HL-60 (cell line): ENCODE results near the gene INSRR.

Experiments used
- CTCF ChIP-seq: IDR thresholded peaks from one replicate; pipeline ENCODE4 v1.5.1; 2011; ENCODE audit warnings: low read length, control low read depth, inconsistent platforms; ENCODE audit not compliant: insufficient read depth
- GABPA ChIP-seq: IDR thresholded peaks from 2 replicates; pipeline ENCODE4 v1.6.1; 2012; ENCODE audit warnings: low read depth
- POLR2AphosphoS5 ChIP-seq: IDR thresholded peaks from 2 replicates; pipeline ENCODE4 v1.6.1; 2012; ENCODE audit warnings: low read depth

DNA sequence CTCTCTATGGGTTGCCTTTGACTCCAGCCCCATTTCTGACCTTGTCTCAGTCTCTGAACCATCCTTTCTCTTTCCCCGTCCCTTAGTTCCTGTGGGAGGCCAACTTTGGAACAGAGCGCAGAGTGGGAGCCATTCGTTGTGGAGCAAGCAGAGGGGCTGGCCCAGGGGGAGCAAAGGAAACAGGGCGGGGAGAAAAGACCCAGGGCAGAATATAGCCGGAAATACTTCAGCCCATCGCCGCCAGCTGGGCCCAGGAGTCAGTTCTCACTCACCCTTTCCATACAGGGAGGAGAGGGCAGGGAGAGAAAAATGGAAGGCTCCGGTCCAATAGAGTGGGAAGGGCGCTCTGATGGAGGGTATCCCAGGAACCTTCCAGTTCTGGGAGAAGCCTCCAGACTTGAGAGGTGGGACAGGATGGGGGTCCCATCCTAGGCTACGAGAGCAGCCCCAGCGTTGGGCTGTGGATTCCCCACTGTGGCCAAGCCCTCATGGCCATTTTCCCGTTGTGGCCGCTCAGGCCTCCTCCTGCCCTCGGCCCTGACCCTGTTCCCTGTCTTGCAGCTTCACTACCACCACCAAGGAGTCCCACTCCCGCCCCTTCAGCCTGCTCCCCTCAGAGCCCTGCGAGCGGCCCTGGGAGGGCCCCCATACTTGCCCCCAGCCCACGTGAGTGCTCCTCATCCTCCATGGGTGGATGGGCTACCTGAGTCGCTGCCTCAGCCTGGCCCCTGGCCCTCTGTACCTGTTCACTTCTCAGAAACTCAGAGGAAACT lies 45.5 kb upstream of the INSRR start:
- TF ChIP-seq GABPA (no peak), POLR2AphosphoS5 (no peak), CTCF (no peak)
